ENCODE data around the gene CGRRF1.

Gene CGRRF1

DNA sequence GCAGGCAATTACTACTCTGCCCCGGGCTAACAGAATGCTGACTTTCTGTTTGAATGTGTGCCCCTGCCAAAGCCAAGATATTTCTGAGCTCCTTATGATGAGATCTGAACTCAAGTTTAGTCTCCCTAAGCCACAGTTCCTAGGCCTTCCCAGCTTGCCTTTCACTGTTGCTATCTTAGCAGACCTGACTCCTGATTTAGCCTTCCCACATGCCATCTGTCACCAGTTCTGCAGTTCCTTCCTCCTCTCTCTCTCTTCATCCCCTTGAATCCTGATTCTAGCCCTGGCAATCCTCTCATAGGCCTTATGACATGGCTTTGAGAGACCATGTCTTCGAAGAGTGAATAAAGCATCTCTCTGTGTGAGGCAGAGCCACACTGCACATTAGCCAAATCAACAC lies 44.7 kb downstream of the CGRRF1 start:
- no peak overlapping the region for H3K4me3 ChIP-seq (ENCODE audit: low read depth, low read length)
- DNase-seq (ENCODE audit: low read depth) = no peak
- TF ChIP-seq, protein P1, sequence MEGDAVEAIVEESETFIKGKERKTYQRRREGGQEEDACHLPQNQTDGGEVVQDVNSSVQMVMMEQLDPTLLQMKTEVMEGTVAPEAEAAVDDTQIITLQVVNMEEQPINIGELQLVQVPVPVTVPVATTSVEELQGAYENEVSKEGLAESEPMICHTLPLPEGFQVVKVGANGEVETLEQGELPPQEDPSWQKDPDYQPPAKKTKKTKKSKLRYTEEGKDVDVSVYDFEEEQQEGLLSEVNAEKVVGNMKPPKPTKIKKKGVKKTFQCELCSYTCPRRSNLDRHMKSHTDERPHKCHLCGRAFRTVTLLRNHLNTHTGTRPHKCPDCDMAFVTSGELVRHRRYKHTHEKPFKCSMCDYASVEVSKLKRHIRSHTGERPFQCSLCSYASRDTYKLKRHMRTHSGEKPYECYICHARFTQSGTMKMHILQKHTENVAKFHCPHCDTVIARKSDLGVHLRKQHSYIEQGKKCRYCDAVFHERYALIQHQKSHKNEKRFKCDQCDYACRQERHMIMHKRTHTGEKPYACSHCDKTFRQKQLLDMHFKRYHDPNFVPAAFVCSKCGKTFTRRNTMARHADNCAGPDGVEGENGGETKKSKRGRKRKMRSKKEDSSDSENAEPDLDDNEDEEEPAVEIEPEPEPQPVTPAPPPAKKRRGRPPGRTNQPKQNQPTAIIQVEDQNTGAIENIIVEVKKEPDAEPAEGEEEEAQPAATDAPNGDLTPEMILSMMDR (conservative IDR thresholded peaks at IDR 0.05; ENCODE audit: low read depth, low read length) = no peak

DNA sequence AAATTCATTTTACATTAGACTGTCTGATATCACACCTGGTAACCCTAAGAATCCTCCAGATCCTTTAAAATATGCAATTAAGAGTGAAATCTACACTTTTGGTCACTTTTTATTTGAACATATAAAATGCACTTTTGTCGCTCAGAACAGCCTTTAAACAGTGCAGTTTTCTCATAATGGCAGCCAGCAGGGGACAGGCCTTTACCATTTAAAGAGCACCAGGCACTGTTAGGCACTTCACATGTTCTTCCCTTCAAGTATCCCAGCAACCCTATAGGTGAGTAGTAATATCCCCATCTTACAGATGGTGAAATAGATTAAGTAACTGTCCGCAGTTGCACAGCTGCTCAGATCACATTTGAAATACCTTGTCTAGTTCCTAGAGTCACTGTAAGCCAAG lies 45.9 kb downstream of the CGRRF1 start:
- TF ChIP-seq, protein P1 (conservative IDR thresholded peaks at IDR 0.05; ENCODE audit: low read depth, low read length) = no peak
- no peak for DNase-seq (ENCODE audit: low read depth)
- H3K4me3 ChIP-seq (ENCODE audit: low read depth, low read length) = no peak overlapping the region

DNA sequence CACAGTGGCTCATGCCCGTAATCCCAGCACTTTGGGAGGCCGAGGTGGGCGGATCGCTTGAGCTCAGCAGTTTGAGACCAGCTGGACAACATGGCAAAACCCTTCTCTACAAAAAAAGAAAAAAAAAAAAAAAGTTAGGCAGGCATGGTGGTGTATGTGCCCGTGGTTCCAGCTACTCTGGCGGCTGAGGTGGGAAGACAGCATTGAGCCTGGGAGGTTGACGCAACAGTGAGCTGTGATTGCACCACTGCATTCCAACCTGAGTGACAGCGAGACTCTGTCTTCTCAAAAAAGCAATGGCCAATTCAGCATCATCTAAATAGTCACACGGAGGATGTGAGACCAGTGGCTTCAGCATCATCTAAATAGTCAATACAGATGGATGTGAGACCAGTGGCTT lies 46.8 kb downstream of the CGRRF1 start:
- no peak for DNase-seq (ENCODE audit: low read depth)
- H3K4me3 ChIP-seq (ENCODE audit: low read depth, low read length) = no peak overlapping the region
- TF ChIP-seq, protein P1 (conservative IDR thresholded peaks at IDR 0.05; ENCODE audit: low read depth, low read length) = no peak

DNA sequence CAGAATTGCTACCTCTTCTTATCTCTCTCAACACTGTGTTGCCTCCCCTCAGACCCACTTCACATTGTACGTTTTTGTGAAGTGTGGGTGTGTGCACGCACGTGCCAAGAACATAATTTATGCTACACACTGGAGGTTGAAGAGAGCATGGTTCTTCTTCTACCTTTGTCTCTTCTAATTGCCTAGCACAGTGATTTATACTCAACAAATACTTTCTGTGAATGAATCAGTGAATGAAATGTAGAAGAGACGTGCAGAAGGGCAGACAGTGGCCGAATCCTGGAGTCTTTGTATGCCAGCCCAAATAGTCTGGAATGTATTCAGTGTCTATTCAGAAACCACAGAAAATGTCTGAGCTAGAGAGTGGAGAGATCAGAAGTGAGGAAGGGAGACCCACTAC lies 52.6 kb downstream of the CGRRF1 start:
- TF ChIP-seq, protein P1 (conservative IDR thresholded peaks at IDR 0.05; ENCODE audit: low read depth, low read length) = no peak
- DNase-seq (ENCODE audit: low read depth) = no peak
- H3K4me3 ChIP-seq (ENCODE audit: low read depth, low read length) = no peak overlapping the region

DNA sequence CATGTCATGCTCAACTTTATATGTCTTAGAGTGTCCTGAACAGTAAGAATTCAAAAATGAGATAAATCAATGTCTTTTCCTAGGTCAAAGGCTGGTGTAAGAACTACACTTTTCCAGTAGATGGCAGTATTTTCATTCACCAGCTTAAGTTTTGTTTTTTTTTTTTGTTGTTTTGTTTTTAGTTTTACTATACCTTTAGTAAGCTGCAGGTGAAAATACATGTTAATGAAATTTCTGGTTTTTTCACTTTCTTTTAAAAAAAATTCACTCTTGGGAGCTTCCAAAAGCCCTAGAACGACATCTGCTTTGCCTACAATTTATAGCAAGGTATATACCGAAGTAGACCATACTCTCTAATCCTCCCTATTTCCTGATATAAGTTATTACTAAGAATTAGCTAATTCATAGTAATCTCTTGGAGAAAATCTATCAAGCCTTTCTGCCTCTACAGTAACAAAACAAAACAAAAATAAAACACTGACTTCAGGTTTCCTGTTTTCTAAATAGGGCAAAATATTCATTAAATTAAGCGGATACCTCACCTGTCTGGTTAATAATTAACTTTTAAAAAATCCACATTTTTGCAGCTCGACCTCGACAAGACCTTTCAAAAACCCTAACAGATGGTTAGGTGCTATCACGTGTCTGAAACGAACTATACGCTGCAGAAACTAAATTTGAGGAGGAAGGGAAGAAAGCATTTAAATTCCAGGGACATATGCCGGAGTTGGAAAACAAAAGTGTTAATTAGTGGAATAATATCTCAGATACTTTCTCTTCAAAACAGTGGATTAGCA lies 54.6 kb downstream of the CGRRF1 start:
- H3K4me3 ChIP-seq (ENCODE audit: low read depth, low read length) = peak overlapping the region; percentile 77
- TF ChIP-seq, protein P1 (conservative IDR thresholded peaks at IDR 0.05; ENCODE audit: low read depth, low read length) = peak; percentile 68
- peak; percentile 67 for DNase-seq (ENCODE audit: low read depth)

DNA sequence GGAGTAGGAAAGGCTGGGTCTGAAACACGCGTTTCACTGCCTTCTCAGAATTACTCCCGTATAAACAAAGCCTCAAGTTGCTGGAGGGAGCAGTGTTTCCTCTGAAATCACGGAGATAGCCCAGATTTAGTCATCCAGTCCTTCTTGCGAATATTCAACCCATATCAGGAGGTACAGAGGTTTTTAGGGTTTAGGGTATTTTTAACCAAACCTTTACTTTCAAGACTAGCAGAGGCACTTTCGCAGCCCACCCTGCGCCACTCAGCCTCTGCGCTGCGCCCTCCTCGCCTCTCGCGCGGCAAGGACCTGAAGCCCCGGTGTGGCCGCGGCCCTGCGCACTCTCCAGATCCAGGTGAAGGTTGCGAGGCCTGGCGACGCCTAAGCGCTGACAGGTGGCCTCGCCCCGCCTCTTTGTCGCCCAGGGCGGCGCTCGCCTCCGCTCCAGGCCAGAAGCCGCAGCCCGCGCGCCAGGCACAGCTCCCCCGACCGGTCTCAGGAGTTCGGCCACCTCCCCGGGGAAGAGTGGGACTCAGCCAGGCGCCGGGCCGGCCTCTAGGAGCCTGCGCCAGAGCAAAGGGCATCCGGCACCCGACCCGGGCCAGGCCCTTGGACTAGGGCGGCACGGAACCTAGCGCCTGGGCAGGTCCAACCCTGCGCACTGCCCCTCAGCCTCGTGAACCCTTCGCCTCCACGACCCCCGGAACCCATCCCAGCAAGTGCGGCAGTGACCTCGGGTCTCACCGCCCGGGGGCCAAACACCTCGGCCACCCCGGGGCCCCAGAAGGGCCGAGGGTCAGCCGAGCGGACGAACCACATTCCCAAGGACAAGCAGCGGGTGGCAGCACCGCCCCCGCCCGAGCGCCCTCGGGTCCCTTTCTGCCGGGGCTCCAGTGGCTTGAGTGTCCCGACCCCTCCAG lies 55.4 kb downstream of the CGRRF1 start:
- DNase-seq (ENCODE audit: low read depth) = peak; percentile 87
- peak overlapping the region; percentile 77 for H3K4me3 ChIP-seq (ENCODE audit: low read depth, low read length)
- TF ChIP-seq, protein P1 (conservative IDR thresholded peaks at IDR 0.05; ENCODE audit: low read depth, low read length) = peak; percentile 29

Data from choroid plexus epithelial cell (primary cell).